Memory B cell (primary cell): ENCODE measurements around the gene PRDM7.
A peak's percentile ranks its signal among the peaks of the same experiment; 100 is the strongest.
"Not testable (repeated sequence)": the region's sequence is repeated elsewhere in the genome, so short reads cannot be mapped to it uniquely, and the experiment has no call there.

ENCODE experiments used
- ATAC-seq: fragments of 150-1000 bp; cut with Tn5 transposase; 2 replicates; pipeline ENCODE4 v1.10.0; 2021; ENCODE audit warnings: low read depth, mild to moderate bottlenecking, moderate library complexity
- DNase-seq, 2 donors: peaks; one replicate each; pipeline ENCODE4 v3.0.0; 2022; ENCODE audit warnings: low spot score in 2 of 2
- H3K27ac Mint-ChIP-seq: one replicate; pipeline ENCODE4 v1.8.0; 2022; ENCODE audit warnings: mild to moderate bottlenecking, moderate library complexity, mixed read lengths
- H3K27me3 Mint-ChIP-seq: one replicate; pipeline ENCODE4 v1.8.0; 2022; ENCODE audit warnings: mixed read lengths
- H3K36me3 Mint-ChIP-seq: one replicate; pipeline ENCODE4 v1.8.0; 2022; ENCODE audit warnings: mild to moderate bottlenecking, mixed read lengths
- H3K4me1 Mint-ChIP-seq: one replicate; pipeline ENCODE4 v1.8.0; 2022; ENCODE audit warnings: mixed read lengths
- H3K4me3 Mint-ChIP-seq: one replicate; pipeline ENCODE4 v1.8.0; 2022; ENCODE audit warnings: mild to moderate bottlenecking, moderate library complexity, mixed read lengths
- H3K9me3 Mint-ChIP-seq: one replicate; pipeline ENCODE4 v1.8.0; 2022; ENCODE audit warnings: mixed read lengths

The PRDM7 gene

GRCh38 chr16:90008708-90009145 is 68.4 kb downstream of the PRDM7 start:
- Mint-ChIP-seq H3K4me1 (peaks cover 36% of the 10 kb centered on the region), H3K36me3 (no peaks in the 10 kb centered on the region), H3K27ac (peak overlapping the region; percentile 35), H3K27me3 (peaks cover 2% of the 10 kb centered on the region), H3K4me3 (peak overlapping the region; percentile 83), H3K9me3 (peaks cover 2% of the 10 kb centered on the region)
- peak; percentile 66 to 67 for DNase-seq
- ATAC-seq, result peak; percentile 87

GRCh38 chr16:90007635-90008234 is 69.4 kb downstream of the PRDM7 start:
- DNase-seq, result peak in 1 of 2 donors; percentile 61
- H3K36me3 Mint-ChIP-seq, H3K27me3 Mint-ChIP-seq, ATAC-seq, H3K9me3 Mint-ChIP-seq, H3K27ac Mint-ChIP-seq: not testable (repeated sequence)
- Mint-ChIP-seq H3K4me3 (peak overlapping the region; percentile 47), H3K4me1 (peaks cover 29% of the 10 kb centered on the region)

- Mint-ChIP-seq H3K4me3 (peak overlapping the region; percentile 12), H3K27me3 (no peaks in the 10 kb centered on the region)
- ATAC-seq, result no peak
These were observed 70.1 kb downstream of the PRDM7 start for GRCh38 chr16:90007015-90007414.

More at GRCh38 chr16:90007015-90007414, 70.1 kb downstream of the PRDM7 start:
- H3K4me1 Mint-ChIP-seq, result peaks cover 29% of the 10 kb centered on the region
- no peak for DNase-seq
- H3K27ac Mint-ChIP-seq, result no peak overlapping the region
- no peaks in the 10 kb centered on the region for H3K36me3 Mint-ChIP-seq
- peaks cover 2% of the 10 kb centered on the region for H3K9me3 Mint-ChIP-seq
